Thymus (tissue), 11 donors: Measurements from ENCODE around the gene TRPM1. TPM values are rescaled to one million over a fixed set of nuclear protein-coding genes. Genes with fewer than 3 reads are reported as not detected.
A peak's percentile ranks its signal among the peaks of the same experiment; 100 is the strongest.

Experiments
- DNase-seq, 9 donors: peaks; one replicate each; pipeline ENCODE4 v3.0.0-alpha.2; 2013; ENCODE audit warnings: low spot score in 9 of 9, low read depth in 6 of 9, missing footprints in 1 of 9
- H3K27ac ChIP-seq, 2 donors: one replicate each; pipeline ENCODE4 v1.5.1; 2013; ENCODE audit warnings: control low read depth in 1 of 2, low read depth in 1 of 2, low read length in 1 of 2, mild to moderate bottlenecking in 1 of 2, moderate library complexity in 1 of 2
- H3K27me3 ChIP-seq, 2 donors: one replicate each; pipeline ENCODE4 v1.5.1; 2013; ENCODE audit warnings: low read length in 1 of 2; ENCODE audit not compliant: control insufficient read depth in 2 of 2, insufficient read depth in 1 of 2
- H3K36me3 ChIP-seq, 2 donors: one replicate each; pipeline ENCODE4 v1.5.1; 2013; ENCODE audit warnings: low read length in 1 of 2, mild to moderate bottlenecking in 1 of 2, moderate library complexity in 1 of 2; ENCODE audit not compliant: control insufficient read depth in 2 of 2, insufficient read depth in 2 of 2
- H3K4me1 ChIP-seq, 2 donors: one replicate each; pipeline ENCODE4 v1.5.1; 2013; ENCODE audit warnings: low read length in 2 of 2; ENCODE audit not compliant: control insufficient read depth in 2 of 2, insufficient read depth in 2 of 2
- H3K4me3 ChIP-seq, 2 donors: one replicate each; pipeline ENCODE4 v1.5.1; 2013; ENCODE audit warnings: low read length in 2 of 2, control low read depth in 1 of 2, mild to moderate bottlenecking in 1 of 2
- H3K9me3 ChIP-seq, 2 donors: one replicate each; pipeline ENCODE4 v1.5.1; 2013; ENCODE audit warnings: low read length in 1 of 2, mild to moderate bottlenecking in 1 of 2; ENCODE audit not compliant: control insufficient read depth in 2 of 2, insufficient read depth in 1 of 2
- WGBS: extraction: QIAGEN DNeasy Blood & Tissue Kit; methylation state at CpG from one replicate; pipeline ENCODE4 v1.1.7; 2013; 5-methylcytosine and 5-hydroxymethylcytosine counted together
- polyA plus RNA-seq: library from polyadenylated mRNA; stranded (reverse); fragments of 200-250 nt; gene quantifications from one replicate; pipeline ENCODE4 v1.2.3, GENCODE V29; 2013
- total RNA-seq: library from RNA; stranded (reverse); fragments of 120-200 nt; gene quantifications from one replicate; pipeline ENCODE4 v1.2.4, GENCODE V29; 2013
- donor health status: healthy.

TRPM1 gene
- total and polyA plus RNA-seq, 2 donors, result 0.02 to 0.09 TPM

DNA sequence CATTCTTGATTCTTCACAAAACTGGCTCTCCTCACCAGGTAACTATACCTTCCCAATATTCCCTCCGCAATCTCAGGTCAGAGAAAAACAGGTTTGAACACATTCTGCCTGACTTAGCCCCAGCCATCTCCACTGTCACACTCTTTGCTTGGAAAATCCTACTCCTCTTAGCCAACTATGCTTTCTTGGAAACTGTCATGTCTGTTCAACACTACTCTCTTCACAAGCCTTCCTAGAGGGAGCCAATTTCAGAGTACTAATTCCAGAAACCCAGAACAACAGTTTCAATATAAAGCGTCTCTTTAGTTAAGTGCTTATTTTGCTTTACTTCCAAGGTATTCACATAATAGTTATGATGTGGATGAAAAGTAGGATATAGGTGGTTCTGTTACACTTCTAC is 131.8 kb downstream of the TRPM1 start:
- H3K9me3 ChIP-seq, result no peaks in the 10 kb centered on the region
- no peak overlapping the region for H3K27ac ChIP-seq
- peaks cover 15 to 47% of the 10 kb centered on the region in 2 donors for H3K36me3 ChIP-seq
- DNase-seq, result no peak
- 96% methylated on average over 2 of the region's 2 CpGs for WGBS
- H3K4me1 ChIP-seq, result peaks cover 0 to 9% of the 10 kb centered on the region in 2 donors
- no peaks in the 10 kb centered on the region for H3K27me3 ChIP-seq
- no peak overlapping the region for H3K4me3 ChIP-seq

DNA sequence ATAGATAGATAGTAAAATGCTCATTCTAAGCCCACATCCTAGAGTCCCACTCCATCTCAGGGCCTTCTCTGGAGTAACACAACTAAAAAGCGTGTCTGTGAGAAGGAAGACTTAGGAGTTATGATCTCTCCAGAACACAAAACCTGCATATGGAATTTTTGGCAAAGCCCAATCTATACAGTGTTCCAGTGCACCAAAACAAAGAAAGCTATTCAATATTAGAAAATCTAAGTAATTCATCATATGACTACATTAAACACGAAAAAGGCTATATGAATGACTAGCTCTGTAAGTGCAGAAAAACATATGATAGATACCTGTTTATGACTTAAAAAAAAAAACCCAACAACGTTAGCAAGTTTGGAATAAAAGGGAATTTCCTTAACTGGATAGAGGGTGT is 137.8 kb downstream of the TRPM1 start:
- Histone ChIP-seq H3K4me3 (no peak overlapping the region), H3K27me3 (no peaks in the 10 kb centered on the region), H3K9me3 (no peaks in the 10 kb centered on the region), H3K4me1 (peaks cover 10 to 22% of the 10 kb centered on the region in 2 donors), H3K27ac (peak overlapping the region in 1 of 2 donors; percentile 14), H3K36me3 (peaks cover 33 to 48% of the 10 kb centered on the region in 2 donors)
- WGBS, result 96% methylated on average over 3 of the region's 3 CpGs
- DNase-seq, result no peak

DNA sequence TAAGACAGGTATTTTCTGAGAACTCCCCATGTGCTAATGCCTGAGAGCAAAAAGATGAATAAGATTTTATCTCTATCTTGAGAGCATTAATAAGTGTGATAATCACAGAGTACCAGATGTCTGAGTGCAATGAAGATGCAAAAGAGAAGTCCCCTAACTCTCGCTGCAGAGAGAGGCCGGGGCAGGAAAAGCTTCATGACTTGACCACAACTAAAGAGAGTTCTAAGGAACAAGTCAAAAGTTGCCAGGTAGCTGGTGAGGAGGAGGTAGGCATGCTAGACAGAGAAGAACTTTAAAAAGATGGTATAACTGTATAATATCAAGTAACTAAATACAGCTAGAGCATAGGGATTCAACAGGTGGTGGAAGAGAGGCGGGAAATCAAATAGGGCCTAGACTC is 138.9 kb downstream of the TRPM1 start:
- 34% methylated on average over 3 of the region's 3 CpGs for WGBS
- Histone ChIP-seq H3K4me1 (peaks cover 10 to 18% of the 10 kb centered on the region in 2 donors), H3K9me3 (no peaks in the 10 kb centered on the region), H3K27ac (peak overlapping the region; percentile 31 to 68), H3K4me3 (no peak overlapping the region), H3K36me3 (peaks cover 41 to 54% of the 10 kb centered on the region in 2 donors), H3K27me3 (no peaks in the 10 kb centered on the region)
- DNase-seq, result peak in 5 of 9 donors; percentile 26 to 74 (median 45)

DNA sequence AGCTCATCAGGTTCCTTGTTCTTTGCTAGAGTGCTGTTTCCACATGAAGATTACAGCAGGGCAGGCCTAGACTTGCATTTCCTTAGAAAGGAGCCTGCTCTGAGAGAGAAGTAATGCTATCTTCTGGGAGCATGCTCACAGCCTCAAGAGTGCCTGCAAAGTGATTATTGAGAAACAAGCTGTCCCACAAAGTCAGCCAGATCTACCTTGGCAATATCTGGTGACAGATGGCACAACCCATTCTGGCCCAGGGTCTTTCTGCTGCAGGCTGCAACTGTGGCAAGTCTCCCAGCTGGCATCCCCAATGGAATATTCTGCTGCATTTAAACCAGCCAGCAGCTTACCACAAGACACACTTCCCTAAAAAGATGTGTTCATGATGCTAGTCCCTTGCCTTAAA is 139.4 kb downstream of the TRPM1 start:
- H3K27me3 ChIP-seq, result no peaks in the 10 kb centered on the region
- peak overlapping the region in 1 of 2 donors; percentile 32 for H3K27ac ChIP-seq
- no peak overlapping the region for H3K4me3 ChIP-seq
- peak in 3 of 9 donors; percentile 4 to 34 (median 6) for DNase-seq
- peaks cover 45 to 57% of the 10 kb centered on the region in 2 donors for H3K36me3 ChIP-seq
- no peaks in the 10 kb centered on the region for H3K9me3 ChIP-seq
- H3K4me1 ChIP-seq, result peaks cover 10 to 18% of the 10 kb centered on the region in 2 donors

DNA sequence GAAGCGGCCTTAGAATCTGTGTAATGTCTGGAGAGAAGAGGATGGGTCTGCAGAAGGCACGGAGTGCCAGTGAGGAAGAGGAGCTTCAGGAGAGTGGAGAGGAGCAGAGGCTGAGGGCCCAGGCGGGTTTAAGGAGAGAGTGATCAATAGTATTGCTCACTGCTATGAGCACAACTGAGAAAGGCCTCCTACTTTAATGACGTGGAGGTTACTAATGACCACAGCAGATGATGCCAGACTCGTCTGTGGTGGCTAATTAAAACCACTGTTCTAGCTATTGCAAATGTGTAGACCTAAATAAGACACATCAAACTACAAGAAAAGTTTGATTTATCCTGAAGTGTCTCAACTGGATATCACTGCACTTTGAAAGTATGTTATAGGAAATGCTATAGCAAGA is 143.3 kb downstream of the TRPM1 start:
- Histone ChIP-seq H3K27ac (peak overlapping the region in 1 of 2 donors; percentile 13), H3K27me3 (no peaks in the 10 kb centered on the region), H3K4me3 (no peak overlapping the region), H3K4me1 (peaks cover 10 to 13% of the 10 kb centered on the region in 2 donors), H3K36me3 (peaks cover 48 to 72% of the 10 kb centered on the region in 2 donors), H3K9me3 (no peaks in the 10 kb centered on the region)
- no peak for DNase-seq
- WGBS, result 99% methylated on average over 5 of the region's 5 CpGs

DNA sequence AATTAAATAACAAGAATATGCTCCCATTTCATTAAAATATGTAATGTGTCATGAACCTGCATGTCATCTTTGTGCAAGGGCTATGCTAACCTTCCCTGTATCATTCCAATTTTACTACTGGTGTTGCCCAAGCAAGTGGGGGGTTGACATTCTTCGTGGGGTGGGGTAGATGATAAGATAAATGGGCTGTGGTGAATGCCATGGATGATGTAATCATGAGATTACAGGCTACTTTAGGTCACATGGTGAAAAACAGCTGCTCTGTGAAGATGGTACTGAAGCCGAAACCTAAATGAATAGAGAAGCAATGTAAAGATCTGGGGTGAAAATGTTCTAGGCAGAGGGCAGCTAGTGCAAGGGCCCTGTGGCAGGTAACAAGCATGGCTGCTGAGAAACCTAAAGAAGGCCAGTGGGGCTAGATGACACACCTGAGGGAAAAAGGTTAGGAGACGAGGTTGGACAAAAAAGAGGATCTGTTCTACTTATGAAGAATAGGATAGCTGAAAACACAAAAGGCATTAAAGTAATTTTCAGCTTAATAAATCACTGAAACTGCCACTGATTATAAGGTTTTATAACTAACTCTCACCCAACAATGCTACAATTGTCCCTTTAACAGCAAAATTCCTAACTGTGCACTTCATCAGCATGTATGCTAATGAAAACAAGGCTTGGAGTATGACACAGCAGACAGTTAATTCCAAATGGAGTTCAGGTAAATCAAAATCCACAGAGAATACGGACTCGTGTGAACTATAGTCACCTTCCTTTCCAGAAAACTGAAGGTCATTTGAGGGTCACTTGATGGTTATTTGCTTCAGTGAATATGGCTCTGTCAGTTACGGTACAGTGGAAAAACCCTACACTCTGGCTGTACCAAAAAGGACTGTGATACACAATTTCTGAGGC is 145.1 kb downstream of the TRPM1 start:
- Histone ChIP-seq H3K4me3 (no peak overlapping the region), H3K36me3 (peaks cover 62 to 87% of the 10 kb centered on the region in 2 donors), H3K27me3 (no peaks in the 10 kb centered on the region), H3K9me3 (no peaks in the 10 kb centered on the region), H3K27ac (no peak overlapping the region), H3K4me1 (no peaks in the 10 kb centered on the region)
- DNase-seq, result no peak
- 94% methylated on average over 6 of the region's 6 CpGs for WGBS

DNA sequence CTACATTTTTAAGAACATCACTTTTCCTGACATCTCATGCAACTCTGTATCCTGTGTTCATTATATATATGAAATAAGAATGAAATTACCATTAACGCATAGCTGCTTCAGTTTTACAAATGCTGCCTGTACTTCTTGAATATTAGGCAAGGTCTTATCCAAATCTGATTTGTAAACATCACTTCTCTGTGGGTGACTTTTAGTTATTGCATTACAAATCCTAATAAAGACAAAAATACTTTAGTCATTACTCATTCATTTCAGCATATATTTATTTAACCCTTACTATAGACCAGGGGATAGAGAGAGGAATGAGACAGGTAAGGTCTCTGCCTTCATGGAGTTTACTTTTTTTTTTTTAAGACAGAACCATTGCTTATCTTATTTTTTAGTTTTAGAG is 146.9 kb downstream of the TRPM1 start:
- H3K4me1 ChIP-seq, result no peaks in the 10 kb centered on the region
- peaks cover 63 to 82% of the 10 kb centered on the region in 2 donors for H3K36me3 ChIP-seq
- WGBS, result 99% methylated on average over 1 of the region's 1 CpG
- DNase-seq, result no peak
- peaks cover 0 to 3% of the 10 kb centered on the region in 2 donors for H3K9me3 ChIP-seq
- H3K27me3 ChIP-seq, result no peaks in the 10 kb centered on the region
- H3K4me3 ChIP-seq, result no peak overlapping the region
- no peak overlapping the region for H3K27ac ChIP-seq

DNA sequence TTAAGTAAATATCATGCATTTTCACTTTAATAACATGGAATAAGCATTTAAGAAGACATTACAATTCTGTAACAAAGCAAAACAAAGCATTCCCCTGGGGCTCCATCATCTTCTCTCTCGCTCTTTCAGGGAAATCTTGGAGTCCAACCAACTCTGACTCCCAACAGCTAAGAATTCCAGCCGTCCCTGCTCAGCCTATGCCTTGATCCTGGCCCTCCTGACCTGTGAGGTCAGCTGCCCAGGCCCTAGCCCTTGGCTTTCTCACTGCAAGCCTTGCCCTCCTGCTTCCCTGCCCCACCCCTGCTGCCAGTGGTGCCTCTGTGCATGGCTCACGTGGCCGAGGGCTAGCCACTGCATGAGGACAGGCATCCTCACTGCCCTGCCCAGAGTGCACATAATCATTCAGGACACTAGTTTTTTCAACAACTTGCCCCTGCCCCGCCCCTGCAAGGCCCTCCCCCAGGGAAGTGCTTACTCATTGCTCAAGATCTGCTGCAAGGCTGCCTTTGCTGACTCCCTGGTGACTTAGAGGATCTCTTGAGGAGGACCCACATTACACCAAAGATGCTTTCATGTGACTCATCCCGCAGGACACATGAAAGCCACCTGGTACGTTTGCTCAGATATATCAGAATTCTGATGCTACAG is 147.7 kb downstream of the TRPM1 start:
- Histone ChIP-seq H3K27ac (no peak overlapping the region), H3K4me1 (no peaks in the 10 kb centered on the region), H3K4me3 (no peak overlapping the region), H3K9me3 (peaks cover 0 to 3% of the 10 kb centered on the region in 2 donors), H3K27me3 (no peaks in the 10 kb centered on the region), H3K36me3 (peaks cover 59 to 82% of the 10 kb centered on the region in 2 donors)
- DNase-seq, result no peak
- 91% methylated on average over 7 of the region's 7 CpGs for WGBS

DNA sequence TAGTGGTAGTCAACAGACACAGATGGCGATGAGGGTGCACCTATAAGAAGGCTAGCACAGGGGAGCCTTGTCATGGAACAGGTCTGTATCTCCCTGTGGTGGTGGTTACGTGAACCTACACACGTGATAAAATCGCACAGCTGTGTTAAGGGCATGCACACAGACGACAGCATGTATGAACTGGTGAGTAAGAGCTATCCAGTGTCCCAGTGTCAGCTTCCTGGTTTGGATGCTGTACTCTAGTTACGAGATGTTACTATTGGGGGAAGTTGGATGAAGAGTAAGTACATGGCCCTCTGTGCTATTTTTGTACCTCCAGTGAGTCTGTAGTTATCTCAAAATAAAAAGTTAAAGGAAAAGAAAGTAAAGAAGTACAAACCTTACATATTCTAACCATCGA is 148.3 kb downstream of the TRPM1 start:
- Histone ChIP-seq H3K9me3 (peaks cover 0 to 3% of the 10 kb centered on the region in 2 donors), H3K4me1 (no peaks in the 10 kb centered on the region), H3K4me3 (no peak overlapping the region), H3K36me3 (peaks cover 55 to 83% of the 10 kb centered on the region in 2 donors), H3K27me3 (no peaks in the 10 kb centered on the region), H3K27ac (no peak overlapping the region)
- DNase-seq, result no peak
- 98% methylated on average over 7 of the region's 7 CpGs for WGBS
